ENCODE data around the gene ERCC6. TPM values are rescaled to one million over a fixed set of nuclear protein-coding genes. Genes with fewer than 3 reads are reported as not detected.
A peak's percentile ranks its signal among the peaks of the same experiment; 100 is the strongest.

ERCC6 gene
- total and polyA plus RNA-seq, 2 donors (not counting 3 experiments of a cell fraction or from before 2014, with no cell fraction given), result 15.3 to 39.6 TPM

- Histone ChIP-seq H2AFZ (ENCODE audit: low read depth, low read length) (peak overlapping the region; percentile 21), H3K9me1 (replicated peaks; ENCODE audit: control insufficient read depth, extremely low read depth, insufficient read depth, low read length) (no peaks in the 10 kb centered on the region), H3K27me3 (ENCODE audit: control insufficient read depth in 2 of 2, insufficient read depth in 2 of 2, low read length in 2 of 2) (no peaks in the 10 kb centered on the region), H4K20me1 (replicated peaks; ENCODE audit: control insufficient read depth, extremely low read depth, insufficient read depth, low read length) (no peaks in the 10 kb centered on the region), H3K4me3 (replicated peaks in 1 of 3; ENCODE audit: insufficient read depth in 1 of 3, low read depth in 1 of 3, low read length in 3 of 3) (peak overlapping the region in 1 of 3 experiments; percentile 10), H3K4me2 (ENCODE audit: insufficient read depth, low read length) (peak overlapping the region; percentile 83), H3K36me3 (ENCODE audit: control insufficient read depth in 2 of 2, extremely low read depth in 1 of 2, insufficient read depth in 2 of 2, low read length in 2 of 2) (peaks cover 12 to 20% of the 10 kb centered on the region in 2 experiments), H3K79me2 (ENCODE audit: control insufficient read depth, insufficient read depth, low read length) (peaks cover 75% of the 10 kb centered on the region), H3K4me1 (ENCODE audit: control insufficient read depth, extremely low read depth, insufficient read depth, low read length) (peaks cover 52% of the 10 kb centered on the region), H3K9me3 (replicated peaks; ENCODE audit: control insufficient read depth, insufficient read depth, low read length) (no peaks in the 10 kb centered on the region), H3K9ac (replicated peaks; ENCODE audit: extremely low read depth, insufficient read depth, low read length) (peak overlapping the region; percentile 45), H3K27ac (ENCODE audit: insufficient read depth, low read depth, low read length) (peak overlapping the region; percentile 73)
- dilution Hi-C loops (cut with MboI; ENCODE audit: extremely low pct_ligation_motif_present, low sequenced_read_pairs) (no loop called here), intact Hi-C loops (cut with micrococcal nuclease) (loop anchor here (1.0 to 10.0 kb wide), 3 partner anchors 17 to 1170 kb away; partner anchors contain the start of gene TMEM273)
- no TSS peak for BruUV-seq (replicated peaks)
- peak; percentile 61 for TF ChIP-seq POLR2A (IDR thresholded peaks at IDR 0.05; ENCODE audit: low read depth, low read length)
- peak; percentile 67 for TF ChIP-seq JUN (IDR thresholded peaks at IDR 0.05; ENCODE audit: borderline replicate concordance, insufficient read depth, insufficient read length, low read depth)
- TF ChIP-seq POLR2AphosphoS5 (IDR thresholded peaks at IDR 0.05; ENCODE audit: insufficient read depth, low read depth, low read length), result peak; percentile 48
- TF ChIP-seq FOS (IDR thresholded peaks at IDR 0.05; ENCODE audit: borderline replicate concordance, insufficient read depth, low read length), result peak; percentile 88
- no peak for TF ChIP-seq CTCF (IDR thresholded peaks at IDR 0.05; ENCODE audit: extremely low read depth in 1 of 2, insufficient read depth in 1 of 2, low read depth in 1 of 2, low read length in 2 of 2)
- peak; percentile 48 for TF ChIP-seq GATA2 (IDR thresholded peaks at IDR 0.05; ENCODE audit: insufficient read depth, insufficient read length, low read depth, low read length)
- no peak for TF ChIP-seq EZH2 (IDR thresholded peaks at IDR 0.05; ENCODE audit: borderline replicate concordance, low read depth, low read length, severe bottlenecking)
- TF ChIP-seq MYC (IDR thresholded peaks at IDR 0.05; ENCODE audit: low read depth, low read length), result no peak
- TF ChIP-seq MAX (IDR thresholded peaks at IDR 0.05; ENCODE audit: insufficient read depth, insufficient read length), result no peak
- peak; percentile 96 for FAIRE-seq
- peak; percentile 80 for DNase-seq (ENCODE audit: low read depth, low spot score)
- CTCF ChIA-PET, result interaction anchor here (0.7 to 2.1 kb wide), 7 partner anchors 13 to 876 kb away, joined by 3 to 13 read pairs (median 8); no protein-coding TSS in a partner anchor
- POLR2A ChIA-PET, result interaction anchor here (0.9 to 1.6 kb wide), 3 partner anchors 12 to 17 kb away, joined by 4 to 5 read pairs (median 5); no protein-coding TSS in a partner anchor
Observed at GRCh38 chr10:49534670-49535381, 4.1 kb downstream of the ERCC6 start.
